ENCODE measurements around the gene MAPKAP1.

Gene MAPKAP1

GRCh38 chr9:125455132-125455531, 251.9 kb downstream of the MAPKAP1 start:
- DNase-seq (ENCODE audit: low spot score) = no peak

GRCh38 chr9:125447202-125447802, 259.7 kb downstream of the MAPKAP1 start:
- no peak for DNase-seq (ENCODE audit: low spot score)

- DNase-seq (ENCODE audit: low spot score) = no peak
These were observed 260.4 kb downstream of the MAPKAP1 start for GRCh38 chr9:125446561-125447094.

GRCh38 chr9:125444956-125445506, 262.0 kb downstream of the MAPKAP1 start:
- no peak for DNase-seq (ENCODE audit: low spot score)

- no peak for DNase-seq (ENCODE audit: low spot score)
These were observed 262.8 kb downstream of the MAPKAP1 start for GRCh38 chr9:125444166-125444565.

- DNase-seq (ENCODE audit: low spot score) = no peak
These were observed 263.6 kb downstream of the MAPKAP1 start for GRCh38 chr9:125443367-125443766.

GRCh38 chr9:125442452-125442851, 264.6 kb downstream of the MAPKAP1 start:
- DNase-seq (ENCODE audit: low spot score) = no peak

GRCh38 chr9:125440411-125440810, 266.6 kb downstream of the MAPKAP1 start:
- DNase-seq (ENCODE audit: low spot score) = no peak

- DNase-seq (ENCODE audit: low spot score) = no peak
These were observed 267.4 kb downstream of the MAPKAP1 start for GRCh38 chr9:125439434-125440272.

GRCh38 chr9:125438506-125439433, 268.2 kb downstream of the MAPKAP1 start:
- no peak for DNase-seq (ENCODE audit: low spot score)

- DNase-seq (ENCODE audit: low spot score) = no peak
These were observed 269.2 kb downstream of the MAPKAP1 start for GRCh38 chr9:125437771-125438221.

GRCh38 chr9:125436613-125437443, 270.2 kb downstream of the MAPKAP1 start:
- no peak for DNase-seq (ENCODE audit: low spot score)

GRCh38 chr9:125435776-125436612, 271.0 kb downstream of the MAPKAP1 start:
- DNase-seq (ENCODE audit: low spot score) = no peak

GRCh38 chr9:125434986-125435775, 271.8 kb downstream of the MAPKAP1 start:
- no peak for DNase-seq (ENCODE audit: low spot score)

- no peak for DNase-seq (ENCODE audit: low spot score)
These were observed 273.5 kb downstream of the MAPKAP1 start for GRCh38 chr9:125433461-125434011.

GRCh38 chr9:125432715-125433385, 274.2 kb downstream of the MAPKAP1 start:
- DNase-seq (ENCODE audit: low spot score) = no peak

- DNase-seq (ENCODE audit: low spot score) = no peak
These were observed 275.2 kb downstream of the MAPKAP1 start for GRCh38 chr9:125431741-125432271.

GRCh38 chr9:125431012-125431305, 276.0 kb downstream of the MAPKAP1 start:
- DNase-seq (ENCODE audit: low spot score) = no peak

Measured in Ammon's horn (tissue), 1 donor.